Measurements from ENCODE around the gene NBEA. TPM values are rescaled to one million over a fixed set of nuclear protein-coding genes. Genes with fewer than 3 reads are reported as not detected.

NBEA gene
- total and polyA plus RNA-seq, 2 experiments from 2014 or later = 9.1 to 29.1 TPM

GRCh38 chr13:35468195-35468594, 526.1 kb downstream of the NBEA start:
- H3K27me3 ChIP-seq (ENCODE audit: insufficient read depth) = peaks cover 51% of the 10 kb centered on the region
- no peaks in the 10 kb centered on the region for H3K79me2 ChIP-seq (replicated peaks; ENCODE audit: insufficient read depth)
- Mint-ChIP-seq H3K27ac (no peak overlapping the region), H3K9me3 (no peaks in the 10 kb centered on the region), H3K36me3 (ENCODE audit: low read depth) (no peaks in the 10 kb centered on the region), H3K4me3 (no peak overlapping the region), H3K27me3 (ENCODE audit: insufficient read depth, low read depth, poor library complexity) (peaks cover 35% of the 10 kb centered on the region), H3K4me1 (peaks cover 18% of the 10 kb centered on the region)
- peaks cover 19% of the 10 kb centered on the region for H3K4me1 ChIP-seq (ENCODE audit: insufficient read depth)
- H2AFZ ChIP-seq = no peak overlapping the region
- H3K9me2 ChIP-seq (ENCODE audit: insufficient read depth) = no peaks in the 10 kb centered on the region
- no peak for DNase-seq (ENCODE audit: low spot score)
- no peak overlapping the region for H3K4me3 ChIP-seq
- H3F3A ChIP-seq (replicated peaks; ENCODE audit: low read depth) = no peaks in the 10 kb centered on the region
- peaks cover 6% of the 10 kb centered on the region; the same call in 1 of the 2 replicates for H4K20me1 ChIP-seq (replicated peaks; ENCODE audit: insufficient read depth)
- H3K4me2 ChIP-seq = no peak overlapping the region
- no peak for ATAC-seq
- H3K36me3 ChIP-seq (ENCODE audit: insufficient read depth) = no peaks in the 10 kb centered on the region
- TF ChIP-seq ZNF331 (CRISPR knock-in tag; IDR thresholded peaks at IDR 0.05; ENCODE audit: low read depth) (no peak), JUNB (IDR thresholded peaks at IDR 0.05; ENCODE audit: unreplicated experiment) (no peak), STAT1 (IDR thresholded peaks at IDR 0.05; ENCODE audit: unreplicated experiment) (no peak), EZH2 (IDR thresholded peaks at IDR 0.05; ENCODE audit: low read depth, unreplicated experiment) (no peak), ETS1 (IDR thresholded peaks at IDR 0.05) (no peak), CREB1 (CRISPR knock-in tag; IDR thresholded peaks at IDR 0.05; ENCODE audit: low read depth) (no peak), CTCF (conservative IDR thresholded peaks at IDR 0.05; ENCODE audit: low read depth in 2 of 2) (no peak), EZH2phosphoT487 (IDR thresholded peaks at IDR 0.05; ENCODE audit: unreplicated experiment) (no peak), ZNF462 (CRISPR knock-in tag; IDR thresholded peaks at IDR 0.05) (no peak), ZNF114 (CRISPR knock-in tag; IDR thresholded peaks at IDR 0.05) (no peak), REST (IDR thresholded peaks at IDR 0.05; ENCODE audit: unreplicated experiment) (no peak), NANOG (IDR thresholded peaks at IDR 0.05; ENCODE audit: borderline replicate concordance) (no peak)
- H3K27ac ChIP-seq (ENCODE audit: low read depth) = no peak overlapping the region

All from GM23338 (cell line).